SK-N-SH treated with all-trans-retinoic acid at 6 μM for 48 hours (cell line): ENCODE results near the gene NUTF2.

Experiments used
- ESRRG ChIP-seq: fragments of 250-450 bp; sonication (Bioruptor Pico); IDR thresholded peaks from 2 replicates; pipeline ENCODE4 v1.6.1; 2021; ENCODE audit warnings: mild to moderate bottlenecking
- GLIS3 ChIP-seq: fragments of 250-450 bp; sonication (Bioruptor Pico); IDR thresholded peaks from 2 replicates; pipeline ENCODE4 v1.5.0; 2020; ENCODE audit warnings: mild to moderate bottlenecking, moderate library complexity
- OSR1 ChIP-seq: fragments of 250-450 bp; sonication (Bioruptor Pico); IDR thresholded peaks from 2 replicates; pipeline ENCODE4 v1.8.0; 2022; ENCODE audit warnings: moderate library complexity, mild to moderate bottlenecking, inconsistent platforms
- PPARA ChIP-seq: fragments of 250-450 bp; sonication (Bioruptor Pico); IDR thresholded peaks from 2 replicates; pipeline ENCODE4 v1.5.0; 2020; ENCODE audit warnings: mild to moderate bottlenecking, borderline replicate concordance
- RARB ChIP-seq: fragments of 250-450 bp; sonication (Bioruptor Pico); IDR thresholded peaks from 2 replicates; pipeline ENCODE4 v1.8.0; 2021; ENCODE audit warnings: mild to moderate bottlenecking, moderate library complexity
- SNAI2 ChIP-seq: fragments of 250-450 bp; sonication (Bioruptor Pico); IDR thresholded peaks from 2 replicates; pipeline ENCODE4 v1.5.0; 2020; ENCODE audit warnings: mild to moderate bottlenecking, moderate library complexity
- TCF4 ChIP-seq: fragments of 250-450 bp; sonication (Bioruptor Pico); IDR thresholded peaks from 2 replicates; pipeline ENCODE4 v1.8.0; 2021; ENCODE audit warnings: mild to moderate bottlenecking, moderate library complexity, borderline replicate concordance
- ZC3H10 ChIP-seq: fragments of 250-450 bp; sonication (Bioruptor Pico); IDR thresholded peaks from 2 replicates; pipeline ENCODE4 v1.5.1; 2021; ENCODE audit warnings: mild to moderate bottlenecking, moderate library complexity
- ZFP3 ChIP-seq: fragments of 250-450 bp; sonication (Bioruptor Pico); IDR thresholded peaks from 2 replicates; pipeline ENCODE4 v1.5.0; 2020; ENCODE audit warnings: mild to moderate bottlenecking, moderate library complexity
- ZFP30 ChIP-seq: fragments of 450-650 bp; formaldehyde crosslinking; IDR thresholded peaks from 2 replicates; pipeline ENCODE4 v1.5.0; 2022; ENCODE audit warnings: mild to moderate bottlenecking, moderate library complexity
- ZNF565 ChIP-seq: fragments of 450-650 bp; formaldehyde crosslinking; conservative IDR thresholded peaks from 2 replicates; pipeline ENCODE4 v1.5.0; 2020; ENCODE audit warnings: low read depth, mild to moderate bottlenecking, moderate library complexity
- TF ChIP-seq, protein P1 (sequence below): fragments of 250-450 bp; sonication (Bioruptor Pico); IDR thresholded peaks from 2 replicates; pipeline ENCODE4 v1.8.0; 2020; ENCODE audit warnings: mild to moderate bottlenecking, moderate library complexity, borderline replicate concordance

DNA sequence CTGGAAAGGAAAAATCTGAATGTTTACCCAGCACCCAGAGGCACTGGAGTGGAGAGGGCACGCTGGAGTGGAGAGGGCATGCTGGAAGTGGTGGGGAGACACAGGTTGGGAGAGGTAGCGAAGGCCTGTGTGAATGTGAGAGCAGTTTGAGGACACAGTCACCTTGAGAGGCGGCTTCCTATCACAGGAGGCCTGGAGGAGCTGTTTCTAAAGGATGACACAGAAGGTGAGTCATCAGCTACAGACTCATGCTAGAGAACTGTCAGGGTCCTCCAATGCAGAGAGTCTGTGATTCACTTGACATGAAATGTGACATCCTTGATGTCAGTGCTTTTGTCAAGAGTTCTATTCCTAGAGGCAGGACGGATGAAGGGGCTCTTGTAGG lies 71.1 kb downstream of the NUTF2 start:
- TF ChIP-seq, protein P1, sequence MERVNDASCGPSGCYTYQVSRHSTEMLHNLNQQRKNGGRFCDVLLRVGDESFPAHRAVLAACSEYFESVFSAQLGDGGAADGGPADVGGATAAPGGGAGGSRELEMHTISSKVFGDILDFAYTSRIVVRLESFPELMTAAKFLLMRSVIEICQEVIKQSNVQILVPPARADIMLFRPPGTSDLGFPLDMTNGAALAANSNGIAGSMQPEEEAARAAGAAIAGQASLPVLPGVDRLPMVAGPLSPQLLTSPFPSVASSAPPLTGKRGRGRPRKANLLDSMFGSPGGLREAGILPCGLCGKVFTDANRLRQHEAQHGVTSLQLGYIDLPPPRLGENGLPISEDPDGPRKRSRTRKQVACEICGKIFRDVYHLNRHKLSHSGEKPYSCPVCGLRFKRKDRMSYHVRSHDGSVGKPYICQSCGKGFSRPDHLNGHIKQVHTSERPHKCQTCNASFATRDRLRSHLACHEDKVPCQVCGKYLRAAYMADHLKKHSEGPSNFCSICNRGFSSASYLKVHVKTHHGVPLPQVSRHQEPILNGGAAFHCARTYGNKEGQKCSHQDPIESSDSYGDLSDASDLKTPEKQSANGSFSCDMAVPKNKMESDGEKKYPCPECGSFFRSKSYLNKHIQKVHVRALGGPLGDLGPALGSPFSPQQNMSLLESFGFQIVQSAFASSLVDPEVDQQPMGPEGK (CRISPR knock-in tag), result no peak
- TF ChIP-seq ZFP3 (CRISPR knock-in tag) (no peak), RARB (CRISPR knock-in tag) (no peak), SNAI2 (CRISPR knock-in tag) (no peak), OSR1 (CRISPR knock-in tag) (no peak), ZC3H10 (no peak), PPARA (no peak), ZFP30 (CRISPR knock-in tag) (no peak), TCF4 (CRISPR knock-in tag) (no peak), ESRRG (no peak), GLIS3 (CRISPR knock-in tag) (no peak), ZNF565 (no peak)
